ENCODE measurements around the gene ZNF396. TPM values are rescaled to one million over a fixed set of nuclear protein-coding genes. Genes with fewer than 3 reads are reported as not detected.

The ZNF396 gene
- total and polyA plus RNA-seq, 2 experiments from 2014 or later: 0.31 to 0.36 TPM

- TF ChIP-seq ZNF462 (CRISPR knock-in tag; IDR thresholded peaks at IDR 0.05) (no peak), CREB1 (CRISPR knock-in tag; IDR thresholded peaks at IDR 0.05; ENCODE audit: low read depth) (no peak), ZNF331 (CRISPR knock-in tag; IDR thresholded peaks at IDR 0.05; ENCODE audit: low read depth) (no peak), POLR2AphosphoS5 (IDR thresholded peaks at IDR 0.05; ENCODE audit: low read depth) (no peak), STAT1 (IDR thresholded peaks at IDR 0.05; ENCODE audit: unreplicated experiment) (no peak)
These were observed 49.6 kb upstream of the ZNF396 start (continued) for GRCh38 chr18:35426786-35427185.

GRCh38 chr18:35424356-35424755 lies 47.2 kb upstream of the ZNF396 start:
- no peak overlapping the region for H3K27ac Mint-ChIP-seq
- TF ChIP-seq ETS1 (IDR thresholded peaks at IDR 0.05): no peak
- TF ChIP-seq CTCF (conservative IDR thresholded peaks at IDR 0.05; ENCODE audit: low read depth in 2 of 2): no peak
- no peak for TF ChIP-seq JUNB (IDR thresholded peaks at IDR 0.05; ENCODE audit: unreplicated experiment)

More at GRCh38 chr18:35424356-35424755, 47.2 kb upstream of the ZNF396 start:
- Mint-ChIP-seq H3K4me1 (peaks cover 4% of the 10 kb centered on the region), H3K27me3 (ENCODE audit: insufficient read depth, low read depth, poor library complexity) (no peaks in the 10 kb centered on the region), H3K4me3 (no peak overlapping the region), H3K36me3 (ENCODE audit: low read depth) (no peaks in the 10 kb centered on the region), H3K9me3 (no peaks in the 10 kb centered on the region)
- Histone ChIP-seq H3K4me2 (no peak overlapping the region), H3K36me3 (ENCODE audit: insufficient read depth) (no peaks in the 10 kb centered on the region), H3K79me2 (replicated peaks; ENCODE audit: insufficient read depth) (no peaks in the 10 kb centered on the region), H2AFZ (peak overlapping the region; percentile 20; the same call in 1 of the 2 replicates), H3K4me3 (no peak overlapping the region), H3K27me3 (ENCODE audit: insufficient read depth) (no peaks in the 10 kb centered on the region), H3F3A (replicated peaks; ENCODE audit: low read depth) (no peaks in the 10 kb centered on the region), H3K27ac (ENCODE audit: low read depth) (no peak overlapping the region), H3K4me1 (ENCODE audit: insufficient read depth) (no peaks in the 10 kb centered on the region), H4K20me1 (replicated peaks; ENCODE audit: insufficient read depth) (no peaks in the 10 kb centered on the region; the same call in 1 of the 2 replicates), H3K9me2 (ENCODE audit: insufficient read depth) (0 out of 2 replicates have a peak, but pooled peaks cover 8% of the 10 kb centered on the region)
- DNase-seq (ENCODE audit: low spot score) (no peak), ATAC-seq (no peak; the same call in 2 of the 3 replicates)

All from GM23338 (cell line).